Astrocyte of the spinal cord (primary cell): ENCODE measurements around the gene RPS6KA2.
A peak's percentile ranks its signal among the peaks of the same experiment; 100 is the strongest.

Experiments used
- DNase-seq: peaks from one replicate; pipeline ENCODE4 v3.0.0; 2011; ENCODE audit warnings: low read depth, low spot score
- H3K4me3 ChIP-seq: 2 replicates; pipeline ENCODE4 v1.5.1; 2011; ENCODE audit warnings: low read depth, mild to moderate bottlenecking, low read length, moderate library complexity
- CTCF ChIP-seq: IDR thresholded peaks from 2 replicates; pipeline ENCODE4 v1.5.1; 2012; ENCODE audit warnings: low read depth, mild to moderate bottlenecking, low read length, inconsistent platforms
- in situ Hi-C: cut with HindIII; loops from 2 replicates; pipeline ENCODE4 v1.10.0; 2017; ENCODE audit warnings: low sequenced_read_pairs

RPS6KA2 gene

GRCh38 chr6:166467436-166468000, 159.5 kb downstream of the RPS6KA2 start:
- in situ Hi-C loops, result no loop called here
- no peak for TF ChIP-seq CTCF
- no peak for DNase-seq
- no peak overlapping the region for H3K4me3 ChIP-seq

GRCh38 chr6:166466178-166467122, 160.6 kb downstream of the RPS6KA2 start:
- peak; percentile 85 for DNase-seq
- in situ Hi-C loops, result no loop called here
- H3K4me3 ChIP-seq, result no peak overlapping the region
- TF ChIP-seq CTCF, result no peak

GRCh38 chr6:166465671-166466087, 161.4 kb downstream of the RPS6KA2 start:
- in situ Hi-C loops, result no loop called here
- no peak for DNase-seq
- H3K4me3 ChIP-seq, result no peak overlapping the region
- peak; percentile 11 for TF ChIP-seq CTCF

- no peak for DNase-seq
- H3K4me3 ChIP-seq, result no peak overlapping the region
- in situ Hi-C loops, result no loop called here
- no peak for TF ChIP-seq CTCF
Measured at GRCh38 chr6:166465003-166465399, 162.1 kb downstream of the RPS6KA2 start.

GRCh38 chr6:166464068-166465002, 162.7 kb downstream of the RPS6KA2 start:
- no peak for DNase-seq
- TF ChIP-seq CTCF, result no peak
- in situ Hi-C loops, result no loop called here
- no peak overlapping the region for H3K4me3 ChIP-seq

- in situ Hi-C loops, result no loop called here
- TF ChIP-seq CTCF, result no peak
Measured at GRCh38 chr6:166463359-166464067, 163.5 kb downstream of the RPS6KA2 start.

More at GRCh38 chr6:166463359-166464067, 163.5 kb downstream of the RPS6KA2 start:
- no peak for DNase-seq
- no peak overlapping the region for H3K4me3 ChIP-seq
